HG03045 (cell line): ENCODE results near the gene CXorf58.
"Not testable (repeated sequence)": the region's sequence is repeated elsewhere in the genome, so short reads cannot be mapped to it uniquely, and the experiment has no call there.

ENCODE experiments used
- ATAC-seq: cut with Tn5 transposase; IDR thresholded peaks from one replicate; pipeline ENCODE4 v1.9.1; 2021; ENCODE audit warnings: mild to moderate bottlenecking, moderate library complexity; ENCODE audit not compliant: unreplicated experiment

The CXorf58 gene

GRCh38 chrX:23952984-23953907, 45.4 kb downstream of the CXorf58 start:
- ATAC-seq, result peak; percentile 94

DNA sequence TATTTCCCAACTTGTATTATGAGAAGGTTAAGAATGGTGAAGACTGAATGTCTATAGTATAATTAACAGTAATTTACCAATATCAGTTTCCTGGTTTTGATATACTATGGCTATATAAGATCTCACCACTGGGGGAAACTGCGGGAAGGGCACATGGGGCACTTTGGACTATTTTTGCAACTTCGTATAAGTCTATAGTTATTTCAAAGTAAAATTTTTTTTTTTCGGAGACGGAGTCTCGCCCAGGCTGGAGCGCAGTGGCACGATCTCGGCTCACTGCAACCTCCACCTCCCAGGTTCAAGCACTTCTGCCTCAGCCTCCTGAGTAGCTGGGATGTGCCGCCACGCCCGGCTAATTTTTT, 46.1 kb downstream of the CXorf58 start:
- ATAC-seq, result no peak

DNA sequence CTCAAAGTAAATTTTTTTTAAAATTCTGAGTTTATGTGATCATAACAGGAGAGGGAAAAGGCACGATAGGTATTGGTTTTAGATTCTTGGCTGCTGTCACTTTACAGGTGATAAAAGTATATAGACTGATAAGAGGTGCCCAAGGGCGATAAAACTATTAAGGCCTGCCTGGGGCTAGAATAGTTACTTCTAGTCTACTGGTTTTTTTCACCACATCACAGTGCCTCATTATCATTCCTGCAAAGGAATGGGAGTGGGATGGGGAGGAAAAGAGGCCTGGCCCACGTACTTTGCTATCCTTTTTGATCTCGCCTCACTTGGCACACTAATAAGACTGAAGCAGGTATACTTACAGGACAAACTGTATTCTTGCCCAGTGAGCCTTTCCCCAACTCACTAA, 46.6 kb downstream of the CXorf58 start:
- no peak for ATAC-seq

DNA sequence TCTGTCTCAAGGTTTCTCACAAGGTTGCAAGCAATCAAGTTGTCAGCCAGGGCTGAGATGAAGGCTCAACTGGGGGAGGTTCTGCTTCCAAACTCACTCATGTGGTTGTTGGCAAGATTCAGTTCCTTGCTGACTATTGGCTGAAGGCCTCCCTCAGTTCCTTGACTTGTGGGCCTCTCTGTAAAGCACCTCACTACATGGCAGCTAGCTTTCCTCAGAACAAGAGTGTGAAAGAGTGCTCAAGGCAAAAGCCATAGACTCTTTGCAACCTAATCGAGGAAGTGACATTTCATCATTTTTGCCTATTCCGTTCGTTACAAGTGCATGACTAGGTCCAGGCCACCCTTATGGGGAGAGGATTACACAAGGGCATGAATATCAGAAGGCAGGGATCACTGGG, 52.0 kb downstream of the CXorf58 start:
- no peak for ATAC-seq

DNA sequence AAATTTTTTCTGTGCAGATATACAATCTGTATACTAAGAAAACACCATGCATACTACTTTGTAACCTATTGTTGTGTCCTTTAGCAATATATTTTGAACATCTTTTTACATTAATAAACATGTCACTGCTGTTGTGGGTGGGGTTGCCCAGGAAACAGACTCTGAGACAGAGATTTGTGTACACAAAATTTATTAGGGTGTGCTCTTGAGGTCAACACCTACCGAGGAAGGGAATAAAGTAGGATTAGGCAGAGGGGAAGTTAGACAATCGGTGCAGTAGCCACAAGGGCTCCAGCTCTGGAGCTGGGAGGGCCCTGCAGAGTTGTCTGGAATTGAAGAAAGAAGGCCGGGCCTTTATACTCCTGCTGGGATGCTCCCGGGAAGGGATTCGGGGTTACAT, 56.4 kb downstream of the CXorf58 start:
- no peak for ATAC-seq

GRCh38 chrX:23965630-23966029, 57.8 kb downstream of the CXorf58 start:
- not testable (repeated sequence) for ATAC-seq

DNA sequence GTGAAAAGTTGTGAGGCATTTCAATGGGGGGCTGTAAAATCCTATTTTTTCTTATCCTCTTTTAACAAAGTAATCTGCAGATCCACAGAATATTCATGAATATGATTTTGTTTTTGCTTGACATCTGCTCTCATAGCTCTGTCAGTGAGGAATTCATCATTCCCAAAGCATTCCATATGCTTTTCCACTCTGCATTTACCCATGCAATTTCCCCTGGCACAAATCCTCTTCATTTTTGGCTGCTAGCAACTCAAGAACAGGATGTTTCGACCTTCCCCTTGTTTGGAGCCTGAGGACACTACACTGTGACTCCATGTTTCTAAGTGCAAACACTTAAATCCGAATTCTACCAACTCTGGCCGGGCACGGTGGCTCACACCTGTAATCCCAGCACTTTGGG, 70.7 kb downstream of the CXorf58 start:
- ATAC-seq, result no peak

- no peak for ATAC-seq
These were observed 72.2 kb downstream of the CXorf58 start for GRCh38 chrX:23980011-23980441.

- no peak for ATAC-seq
These were observed 73.4 kb downstream of the CXorf58 start for GRCh38 chrX:23981222-23981621.

GRCh38 chrX:23981711-23982110, 73.9 kb downstream of the CXorf58 start:
- ATAC-seq, result no peak

GRCh38 chrX:23982891-23983290, 75.1 kb downstream of the CXorf58 start:
- ATAC-seq, result no peak
